Transverse colon (tissue), 3 donors: ENCODE measurements around the gene LTBP2.

Experiments used
- CTCF ChIP-seq, 5 experiments: fragments of 200-600 bp in 3 of 5; fragments of 450-650 bp in 2 of 5; sonication (generic) in 3 of 5; IDR thresholded peaks; 1 replicate in 2 of 5; 2 replicates in 3 of 5; pipeline ENCODE4 v1.5.1; 2016 to 2017; ENCODE audit warnings: antibody characterized with exemption in 5 of 5, inconsistent platforms in 3 of 5, mild to moderate bottlenecking in 2 of 5, moderate library complexity in 1 of 5
- POLR2A ChIP-seq: fragments of 450-650 bp; IDR thresholded peaks from one replicate; pipeline ENCODE4 v1.6.1; 2016; ENCODE audit warnings: antibody characterized with exemption, mild to moderate bottlenecking, moderate library complexity

GRCh38 chr14:74552623-74553022 lies 59.4 kb downstream of the LTBP2 start:
- TF ChIP-seq POLR2A = no peak
- no peak for TF ChIP-seq CTCF (IDR thresholded peaks at IDR 0.05)
